Jurkat, Clone E6-1 (cell line): ENCODE data around the gene NR2C2AP.

Experiments
- DNase-seq: peaks from one replicate; pipeline ENCODE4 v3.0.0-alpha.2; 2011; ENCODE audit warnings: low read depth, low spot score
- H3K4me3 ChIP-seq: 2 replicates; pipeline ENCODE4 v1.5.1; 2011; ENCODE audit warnings: mild to moderate bottlenecking, low read length, control low read depth, moderate library complexity

Gene NR2C2AP

GRCh38 chr19:19218911-19219310, 15.7 kb upstream of the NR2C2AP start:
- H3K4me3 ChIP-seq: no peak overlapping the region
- no peak for DNase-seq

- H3K4me3 ChIP-seq: no peak overlapping the region
- DNase-seq: peak; percentile 49
Observed at GRCh38 chr19:19217099-19217498, 13.9 kb upstream of the NR2C2AP start.

GRCh38 chr19:19215792-19216191, 12.6 kb upstream of the NR2C2AP start:
- no peak overlapping the region for H3K4me3 ChIP-seq
- DNase-seq: no peak

- H3K4me3 ChIP-seq: no peak overlapping the region
- no peak for DNase-seq
Observed at GRCh38 chr19:19214892-19215291, 11.7 kb upstream of the NR2C2AP start.

GRCh38 chr19:19214159-19214490, 10.9 kb upstream of the NR2C2AP start:
- no peak overlapping the region for H3K4me3 ChIP-seq
- no peak for DNase-seq

- no peak for DNase-seq
Observed at GRCh38 chr19:19213426-19214158, 10.4 kb upstream of the NR2C2AP start.

GRCh38 chr19:19212916-19213315, 9.7 kb upstream of the NR2C2AP start:
- H3K4me3 ChIP-seq: no peak overlapping the region
- no peak for DNase-seq

More at GRCh38 chr19:19213426-19214158, 10.4 kb upstream of the NR2C2AP start:
- no peak overlapping the region for H3K4me3 ChIP-seq

- H3K4me3 ChIP-seq: no peak within 1 kb of the TSS
- no peak for DNase-seq
Observed at GRCh38 chr19:19211499-19212420, 8.5 kb upstream of the NR2C2AP start, which contains the start of gene NCAN. Gene NCAN (plus strand): TSS chr19:19211958. CDS start chr19:19216954, 4,996 bp downstream.

GRCh38 chr19:19209372-19209771, 6.2 kb upstream of the NR2C2AP start:
- no peak overlapping the region for H3K4me3 ChIP-seq
- DNase-seq: no peak

GRCh38 chr19:19207637-19208572, 4.7 kb upstream of the NR2C2AP start:
- no peak overlapping the region for H3K4me3 ChIP-seq
- DNase-seq: no peak

- no peak for DNase-seq
- H3K4me3 ChIP-seq: no peak overlapping the region
Observed at GRCh38 chr19:19206938-19207337, 3.7 kb upstream of the NR2C2AP start.

GRCh38 chr19:19205416-19206410, 2.5 kb upstream of the NR2C2AP start:
- no peak overlapping the region for H3K4me3 ChIP-seq
- no peak for DNase-seq

GRCh38 chr19:19204181-19204580, 967 bp upstream of the NR2C2AP start:
- H3K4me3 ChIP-seq: no peak overlapping the region
- DNase-seq: no peak

- no peak for DNase-seq
- peak overlapping the region; percentile 93 for H3K4me3 ChIP-seq
Observed at GRCh38 chr19:19202707-19203011, 555 bp downstream of the NR2C2AP start.

GRCh38 chr19:19201697-19202630, 1.2 kb downstream of the NR2C2AP start:
- peak overlapping the region; percentile 93 for H3K4me3 ChIP-seq
- DNase-seq: no peak

- no peak for DNase-seq
- peak overlapping the region; percentile 92 for H3K4me3 ChIP-seq
Observed at GRCh38 chr19:19193926-19194325, 9.3 kb downstream of the NR2C2AP start.

GRCh38 chr19:19192910-19193423, 10.2 kb downstream of the NR2C2AP start:
- peak overlapping the region; percentile 92 for H3K4me3 ChIP-seq

More at GRCh38 chr19:19192910-19193423, 10.2 kb downstream of the NR2C2AP start:
- no peak for DNase-seq
